Measurements from ENCODE around the gene TGFBI.

- TF ChIP-seq CTCF (IDR thresholded peaks at IDR 0.05; ENCODE audit: borderline replicate concordance, extremely low read depth, low read length, poor library complexity, severe bottlenecking) (no peak), EZH2 (IDR thresholded peaks at IDR 0.05; ENCODE audit: borderline replicate concordance, low read depth, low read length, severe bottlenecking) (no peak)
Observed at GRCh38 chr5:136103118-136103517, 74.3 kb downstream of the TGFBI start.

Data from DND-41 (cell line).